HK-2 (cell line): ENCODE results near the gene ANLN.

Source experiments
- DNase-seq: peaks from one replicate; pipeline ENCODE4 v3.0.0-alpha.2; 2018; ENCODE audit not compliant: unreplicated experiment

The ANLN gene

DNA sequence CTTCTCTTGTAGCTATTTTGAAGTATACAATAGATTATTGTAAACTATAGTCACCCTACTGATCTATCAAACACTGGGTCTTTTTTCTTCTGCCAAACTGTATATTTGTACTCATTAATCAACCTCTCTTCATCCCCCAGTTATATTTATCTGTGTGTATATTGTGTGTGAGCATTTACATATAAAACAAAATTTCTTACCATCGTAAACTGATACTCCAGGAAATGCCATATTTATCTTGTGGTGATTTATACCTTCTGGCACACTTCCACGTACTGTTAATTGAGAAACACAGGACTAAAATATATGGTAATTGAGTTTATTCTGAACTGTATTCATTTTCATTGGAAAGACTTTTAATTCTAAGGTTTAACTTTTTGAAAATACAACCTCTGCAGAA is 18.9 kb downstream of the ANLN start:
- no peak for DNase-seq

DNA sequence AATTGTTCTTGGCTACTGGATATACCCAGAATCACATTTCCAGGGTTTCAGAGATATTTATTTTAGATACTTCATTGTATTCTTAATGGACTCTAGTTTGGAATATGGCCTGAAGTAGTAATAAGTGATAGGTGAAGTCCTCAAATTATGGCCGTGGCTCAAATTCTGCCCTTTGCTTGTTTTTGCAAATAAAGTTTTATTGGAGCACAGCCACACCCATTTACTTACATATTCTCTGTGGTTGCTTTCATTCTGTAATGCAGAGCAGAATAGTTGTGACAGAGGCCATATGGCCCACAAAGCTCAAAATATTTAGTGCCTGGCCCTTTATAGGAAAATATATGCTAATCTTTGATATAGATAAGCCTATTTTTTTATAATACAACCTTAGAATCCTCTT is 19.5 kb downstream of the ANLN start:
- no peak for DNase-seq

DNA sequence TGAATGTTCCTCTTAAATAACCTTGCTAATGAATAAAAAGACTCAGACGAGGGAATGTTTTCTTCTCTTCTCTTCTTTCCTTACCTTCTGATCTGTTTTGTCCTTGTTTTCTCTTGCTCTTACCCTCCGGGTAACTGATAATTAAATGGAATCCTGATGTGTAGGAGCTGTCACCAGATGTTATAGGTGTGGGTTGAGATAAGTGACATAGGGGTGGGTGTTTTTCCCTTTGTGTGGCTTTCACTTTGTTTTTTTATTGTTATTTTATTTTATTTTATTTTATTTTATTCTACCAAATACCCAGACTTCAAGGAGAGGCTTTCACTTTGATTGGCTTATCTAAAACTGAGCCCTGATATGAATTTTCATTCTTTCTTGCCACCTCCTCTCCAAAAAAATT is 25.5 kb downstream of the ANLN start:
- DNase-seq = no peak

DNA sequence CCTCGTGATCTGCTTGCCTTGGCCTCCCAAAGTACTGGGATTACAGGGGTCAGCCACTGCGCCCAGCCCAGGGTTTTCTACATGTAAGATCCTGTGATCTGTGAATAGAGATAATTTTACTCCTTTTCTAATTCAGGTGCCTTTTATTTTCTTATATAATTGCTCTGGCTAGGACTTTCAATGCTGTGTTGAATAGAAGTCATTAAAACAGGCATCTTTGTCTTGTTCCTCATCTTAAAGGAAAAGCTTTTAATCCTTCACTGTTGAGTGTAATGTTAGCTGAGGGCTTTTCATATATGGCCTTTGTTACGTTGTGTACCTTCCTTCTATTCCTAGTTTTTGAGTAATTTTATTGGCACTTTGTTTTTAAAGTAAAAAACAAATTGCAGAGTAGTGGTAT is 26.6 kb downstream of the ANLN start:
- no peak for DNase-seq

DNA sequence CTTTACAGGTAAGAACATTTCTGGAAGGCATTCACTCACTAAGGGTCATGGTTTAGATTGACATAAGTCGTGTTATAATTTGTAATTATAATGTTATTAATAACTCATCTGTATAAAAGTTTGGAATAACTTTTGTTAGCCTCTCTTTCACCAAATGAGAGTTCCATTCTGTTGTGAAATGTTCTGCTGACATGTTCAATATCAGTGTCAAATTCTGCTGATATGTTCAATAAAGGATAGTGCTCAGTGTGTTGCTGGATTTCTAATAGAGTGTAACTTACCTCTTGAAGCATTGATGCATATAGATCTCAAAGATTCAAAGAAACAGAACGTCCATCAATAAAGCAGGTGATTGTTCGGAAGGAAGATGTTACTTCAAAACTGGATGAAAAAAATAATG is 30.6 kb downstream of the ANLN start:
- DNase-seq = no peak

DNA sequence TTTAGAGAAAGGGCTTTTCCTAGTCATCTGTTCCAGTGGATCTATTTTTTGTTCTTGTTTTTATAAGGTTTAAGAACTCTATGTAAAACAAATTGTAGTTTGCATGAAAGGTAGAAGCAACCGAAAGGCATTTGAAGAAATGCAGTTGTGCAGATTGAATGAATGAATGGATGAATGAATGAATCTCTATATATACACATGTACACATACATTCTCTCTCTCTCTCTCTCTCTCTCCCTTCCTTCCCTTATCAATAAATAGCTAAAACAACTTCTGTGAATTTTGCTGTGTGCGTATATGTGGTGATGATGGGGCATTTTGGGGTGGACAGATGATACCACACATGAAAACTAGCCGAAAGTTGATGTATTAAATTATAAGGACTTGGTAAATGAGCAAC is 32.4 kb downstream of the ANLN start:
- DNase-seq = no peak

DNA sequence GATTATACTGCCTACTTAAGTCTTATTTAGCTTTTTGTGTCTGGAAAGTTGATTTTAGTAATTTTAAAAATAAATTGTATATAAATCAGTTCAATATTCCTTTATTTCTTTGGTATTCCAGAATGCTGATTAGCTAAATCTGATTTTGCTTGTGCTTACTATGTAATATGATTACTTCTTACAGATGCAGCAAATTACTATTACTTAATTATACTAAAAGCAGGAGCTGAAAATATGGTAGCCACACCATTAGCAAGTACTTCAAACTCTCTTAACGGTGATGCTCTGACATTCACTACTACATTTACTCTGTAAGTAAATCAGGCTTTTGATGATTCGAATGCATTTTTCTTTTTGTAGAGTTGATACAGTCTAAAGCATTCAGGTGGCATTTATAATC is 34.0 kb downstream of the ANLN start:
- DNase-seq = no peak

DNA sequence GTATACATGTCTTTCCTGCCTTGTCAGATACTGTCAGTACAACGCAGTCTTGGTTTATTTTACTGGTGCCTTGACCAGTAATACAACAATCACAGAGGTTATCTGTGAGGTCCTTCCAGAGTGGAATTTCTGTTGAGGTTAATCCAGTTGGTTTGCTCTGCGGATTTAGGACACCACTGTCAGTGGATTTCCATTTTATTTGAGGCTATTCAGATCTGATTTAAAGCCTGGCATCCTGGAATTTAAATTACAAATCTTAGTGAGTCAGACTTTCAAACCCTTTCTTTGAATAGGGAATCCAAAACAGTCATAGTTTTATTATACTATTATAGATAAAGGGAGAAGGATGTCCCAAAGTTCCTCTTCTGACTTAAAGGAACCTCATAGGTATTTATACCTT is 40.5 kb downstream of the ANLN start:
- no peak for DNase-seq

DNA sequence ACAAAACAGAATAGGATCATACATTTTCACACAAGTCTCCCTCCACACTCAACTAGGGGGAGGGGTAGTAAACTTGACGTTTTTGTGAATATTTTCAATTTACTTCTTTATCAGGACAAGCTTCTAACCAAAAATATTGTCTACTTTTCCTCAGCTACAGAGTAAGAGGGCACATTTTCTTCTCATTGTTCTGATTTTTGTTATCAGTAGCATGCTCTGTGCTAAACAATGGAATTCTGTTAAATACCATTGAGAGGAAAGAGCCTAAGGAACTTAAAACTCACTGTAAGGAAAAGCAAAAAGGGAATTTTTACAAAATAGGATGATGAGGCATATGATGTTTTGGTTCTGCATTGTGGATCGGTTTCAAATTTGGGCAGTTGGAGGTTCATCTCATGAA is 41.2 kb downstream of the ANLN start:
- no peak for DNase-seq

DNA sequence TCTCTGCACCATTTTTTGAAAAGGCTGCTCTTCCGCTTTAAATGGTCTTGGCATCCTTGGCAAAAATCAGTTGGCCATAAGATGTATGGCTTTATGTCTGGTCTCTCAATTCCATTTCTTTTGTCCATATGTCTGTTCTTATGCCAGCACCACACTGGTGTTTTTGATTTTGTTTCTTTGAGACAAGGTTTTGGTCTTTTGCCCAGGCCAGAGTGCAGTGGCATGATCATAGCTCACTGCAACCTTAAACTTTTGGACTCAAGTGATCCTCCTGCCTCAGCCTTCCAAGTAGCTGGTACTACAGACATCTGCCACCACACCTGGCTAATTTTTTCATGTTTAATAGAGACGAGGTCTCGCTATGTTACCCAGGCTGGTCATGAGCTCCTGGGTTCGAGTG is 48.5 kb downstream of the ANLN start:
- DNase-seq = no peak

DNA sequence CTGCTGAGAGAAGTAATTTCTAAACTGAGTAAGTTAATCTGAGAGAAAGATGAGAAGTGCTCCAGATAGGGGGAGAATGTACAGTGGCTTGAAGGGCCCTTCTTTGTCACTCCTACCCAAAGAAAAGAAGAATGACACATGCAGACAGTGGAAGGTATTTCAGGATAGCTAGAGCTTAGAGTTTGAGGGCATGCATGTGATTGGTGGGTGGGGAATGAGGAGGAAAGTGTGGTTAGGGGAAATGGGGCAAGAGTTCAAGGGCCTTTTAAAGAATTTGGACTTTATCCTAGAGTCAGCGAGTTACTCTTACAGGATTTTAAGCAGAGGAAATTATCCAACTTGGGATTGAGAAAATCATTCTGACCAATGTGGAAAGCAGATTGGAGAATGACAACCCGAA is 50.0 kb downstream of the ANLN start:
- no peak for DNase-seq

DNA sequence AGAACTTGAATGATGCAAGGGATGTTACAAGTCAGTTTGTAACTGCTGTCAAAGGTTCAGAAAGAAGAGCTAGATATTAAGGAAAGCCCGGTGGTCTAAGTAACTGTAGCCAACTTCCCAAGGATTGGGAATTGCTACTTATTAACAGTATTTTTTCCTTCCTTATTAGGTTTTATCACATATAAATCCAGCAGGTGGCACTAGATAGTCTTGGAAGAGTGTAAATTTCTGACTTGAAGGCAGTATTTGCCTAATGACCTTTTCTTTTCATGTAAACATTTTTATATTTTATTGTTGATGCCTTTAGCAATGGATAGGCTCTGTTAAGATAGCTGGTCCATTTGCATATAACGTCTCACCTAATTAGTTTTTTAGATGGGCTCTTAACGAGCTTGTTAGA is 51.2 kb downstream of the ANLN start:
- DNase-seq = no peak

DNA sequence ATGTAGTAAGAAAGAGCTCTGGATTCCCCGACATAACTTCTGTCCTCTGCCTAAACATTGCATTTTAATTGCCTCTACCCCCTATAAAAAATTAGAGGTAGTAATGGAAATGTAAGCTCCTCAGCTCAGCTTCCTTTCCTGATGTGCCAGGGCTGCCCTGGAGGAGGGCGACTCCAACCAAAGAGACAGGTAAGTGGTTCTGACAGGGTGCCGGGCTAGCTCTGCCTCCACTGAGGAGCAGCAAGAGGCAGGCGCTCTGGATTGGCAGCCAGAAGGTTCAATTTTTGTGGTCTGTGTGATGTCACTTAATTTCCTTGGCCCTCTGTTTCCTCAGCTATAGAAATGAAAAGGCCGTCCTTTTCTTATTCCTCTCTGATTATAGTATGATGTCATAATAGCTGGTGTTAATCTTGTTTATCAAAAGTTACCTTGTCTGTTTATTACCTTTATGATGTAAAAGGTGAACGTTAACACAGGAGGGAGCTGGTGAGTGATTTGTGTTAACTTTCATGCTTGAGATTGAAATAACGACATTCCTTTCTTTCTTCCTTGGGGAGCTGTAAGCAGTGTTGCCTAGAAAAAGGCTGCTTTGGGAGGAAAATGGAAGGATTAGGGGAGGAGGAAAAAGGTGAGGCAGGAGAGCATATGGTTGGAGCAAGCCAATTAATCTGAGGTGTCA is 51.8 kb downstream of the ANLN start:
- no peak for DNase-seq

DNA sequence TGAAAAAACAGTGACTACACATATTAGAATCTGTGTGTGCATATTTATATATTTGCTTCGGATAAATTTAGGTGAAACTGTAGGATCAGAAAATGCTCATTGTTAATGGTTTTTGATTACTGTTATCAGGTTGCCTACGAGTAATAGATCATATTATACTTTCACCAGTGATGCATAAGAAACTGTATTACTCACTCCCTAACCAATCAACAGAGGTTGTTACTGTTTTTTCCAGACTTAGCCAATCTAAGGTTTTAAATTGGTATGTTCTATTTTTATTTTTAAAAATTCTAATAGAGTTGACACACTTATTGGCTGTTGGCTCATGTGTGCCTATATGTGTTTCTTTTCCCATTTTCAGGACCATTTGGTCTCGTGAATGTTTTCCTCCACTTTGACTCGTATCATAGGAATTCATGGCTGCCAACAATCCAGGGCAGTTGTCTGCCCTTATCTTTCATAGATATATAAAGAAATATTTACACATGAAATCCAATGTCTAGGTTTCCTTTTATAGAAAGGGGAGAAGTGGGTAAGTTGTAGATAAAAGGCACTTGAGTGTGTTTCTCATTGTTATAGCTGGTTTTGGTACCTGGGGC is 59.2 kb downstream of the ANLN start:
- DNase-seq = no peak

DNA sequence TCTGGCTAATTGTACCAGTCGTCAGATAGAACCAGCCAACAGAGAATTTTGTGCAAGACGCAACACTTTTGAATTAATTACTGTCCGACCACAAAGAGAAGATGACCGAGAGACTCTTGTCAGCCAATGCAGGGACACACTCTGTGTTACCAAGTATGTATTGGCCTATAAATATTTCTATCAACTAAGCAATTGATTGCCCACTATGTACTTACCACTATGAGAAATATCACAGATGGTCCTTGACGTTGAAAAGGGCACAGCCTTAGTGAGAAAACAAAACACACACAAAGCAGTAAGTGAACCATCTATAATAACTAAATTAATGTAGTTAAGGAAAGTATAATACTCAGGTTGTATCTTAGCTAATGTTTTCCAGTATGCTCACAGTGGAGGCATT is 60.0 kb downstream of the ANLN start:
- DNase-seq = no peak

DNA sequence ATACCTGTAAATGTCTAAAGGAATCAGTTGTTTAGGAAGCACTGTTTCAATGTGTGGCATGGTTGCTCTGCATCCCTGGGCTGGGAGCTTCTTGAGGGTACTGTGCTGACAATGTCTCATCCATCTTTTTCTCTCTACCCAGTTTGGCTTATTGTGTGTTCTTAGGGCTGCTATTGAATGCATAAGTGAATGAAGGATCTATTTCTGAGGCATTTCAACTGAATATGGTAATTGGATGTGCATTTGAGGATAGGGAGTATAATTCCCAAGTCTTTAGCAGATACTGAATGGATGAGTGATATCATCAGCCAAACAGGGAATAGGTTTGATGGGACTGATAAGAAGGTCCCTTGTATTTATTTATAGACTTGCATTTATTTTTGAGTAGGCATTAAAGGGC is 64.1 kb downstream of the ANLN start:
- DNase-seq = no peak

DNA sequence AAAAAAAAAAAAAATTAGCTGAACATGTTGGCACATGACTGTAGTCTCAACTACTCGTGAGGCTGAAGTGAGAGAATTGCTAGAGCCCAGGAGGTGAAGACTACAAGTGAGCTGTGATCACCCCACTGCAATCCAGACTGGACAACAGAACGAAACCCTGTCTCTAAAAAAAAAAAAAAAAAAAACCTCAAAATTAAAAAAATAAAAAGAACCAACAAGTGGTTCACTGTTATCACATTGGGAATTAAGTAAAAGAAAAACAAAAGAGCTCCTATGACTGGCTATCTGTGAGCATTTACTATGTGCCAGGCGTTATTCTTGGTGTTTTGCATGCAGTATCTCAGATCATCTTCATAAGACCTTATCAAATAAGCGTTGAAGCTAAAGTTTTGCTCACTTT is 66.0 kb downstream of the ANLN start:
- no peak for DNase-seq

DNA sequence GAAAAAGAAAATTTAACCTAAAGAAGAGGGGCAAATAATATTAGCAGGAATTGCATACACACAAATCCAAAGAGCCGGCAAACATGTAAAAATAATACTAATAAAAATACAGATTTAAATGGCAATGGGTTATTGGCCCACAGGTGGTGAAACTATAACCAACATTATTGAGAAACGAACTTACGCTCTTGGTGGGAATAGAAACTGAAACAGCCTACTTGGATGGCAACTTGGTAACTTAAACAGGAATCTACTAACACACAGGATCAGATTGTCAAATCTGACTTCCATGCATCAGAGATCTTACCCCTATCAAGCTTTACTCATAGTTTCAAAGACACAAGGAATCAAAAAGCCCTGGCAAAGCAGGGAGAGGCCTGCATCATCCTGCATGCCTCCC is 66.5 kb downstream of the ANLN start:
- no peak for DNase-seq

DNA sequence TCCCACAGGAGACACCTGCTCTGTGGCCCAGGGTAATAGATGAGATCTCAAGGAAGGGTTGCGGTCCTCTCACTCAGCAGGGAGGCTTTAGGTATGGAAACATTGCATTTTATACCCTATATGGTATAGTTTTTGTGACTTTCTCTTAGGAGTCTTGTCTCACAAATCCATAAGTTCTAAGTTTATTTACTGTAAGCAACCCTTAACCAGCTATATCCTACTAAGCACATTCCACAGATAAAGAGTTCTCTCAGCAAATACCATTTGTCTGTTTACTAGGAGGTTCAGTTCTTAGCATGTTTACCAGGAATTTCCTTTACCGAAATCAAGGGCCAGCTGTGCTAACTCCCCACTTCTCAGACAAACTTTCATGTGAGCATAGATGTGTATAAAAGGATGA is 66.9 kb downstream of the ANLN start:
- DNase-seq = no peak

DNA sequence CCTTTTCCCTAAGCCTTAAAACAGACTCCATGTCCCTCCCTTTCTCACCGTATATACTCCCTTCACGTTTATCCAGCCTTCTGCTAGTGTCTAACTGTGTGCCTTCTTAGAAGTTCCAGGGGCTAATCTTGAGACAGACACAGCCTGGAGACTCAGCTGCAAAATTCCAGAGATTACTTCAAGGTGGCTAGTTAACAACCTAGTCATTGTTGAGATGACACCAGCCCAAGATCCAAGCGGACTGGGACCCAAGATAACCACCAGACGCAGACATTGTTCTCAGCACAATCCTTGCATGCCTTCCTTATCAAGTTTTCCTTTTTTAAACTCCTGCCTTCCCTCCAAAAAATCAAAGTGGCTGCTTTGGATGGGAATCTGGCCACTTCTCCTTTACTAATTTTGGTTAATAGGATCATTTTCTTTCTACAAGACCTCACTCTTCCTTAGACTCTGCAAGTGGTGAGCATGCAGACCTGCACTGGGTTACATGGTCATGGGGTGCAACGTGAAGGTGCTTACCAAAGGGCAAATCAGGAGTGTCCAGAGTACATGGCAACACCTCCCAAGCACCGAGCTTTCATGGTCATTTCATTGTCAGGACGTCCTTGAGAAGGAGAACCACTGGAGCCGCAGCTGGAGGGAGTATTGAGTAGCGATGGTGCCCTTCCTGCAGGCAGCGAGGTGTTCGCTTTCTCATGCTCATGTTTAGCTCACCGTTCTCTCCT is 69.7 kb downstream of the ANLN start:
- DNase-seq = no peak

DNA sequence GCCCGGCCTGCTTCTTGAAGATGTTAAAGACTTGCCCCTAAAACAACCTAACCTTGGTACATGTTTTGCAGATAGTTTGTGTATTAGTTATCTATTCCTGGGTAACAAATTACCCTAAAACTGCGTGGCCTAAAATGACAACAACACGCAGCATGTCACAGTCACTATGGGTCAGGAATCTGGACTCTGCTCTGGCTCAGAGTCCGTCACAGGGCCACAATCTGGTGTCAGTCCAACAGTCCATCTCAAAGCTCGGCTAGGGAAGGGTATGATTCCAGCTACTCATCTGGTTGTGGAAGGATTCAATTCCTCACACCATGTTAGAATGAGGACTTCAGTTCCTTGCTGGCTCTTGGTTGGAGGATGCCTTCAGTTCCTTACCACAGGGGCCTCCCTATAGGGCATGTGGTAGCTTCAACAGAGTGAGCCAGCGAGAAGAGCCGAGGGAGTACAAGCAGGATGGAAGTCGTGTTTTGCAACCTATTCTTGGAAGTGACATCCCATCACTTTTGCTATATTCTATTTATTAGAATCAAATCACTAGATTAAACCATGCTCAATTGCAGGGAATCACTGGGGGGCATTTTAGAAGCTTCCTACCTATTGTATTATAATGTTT is 71.3 kb downstream of the ANLN start:
- DNase-seq = no peak

DNA sequence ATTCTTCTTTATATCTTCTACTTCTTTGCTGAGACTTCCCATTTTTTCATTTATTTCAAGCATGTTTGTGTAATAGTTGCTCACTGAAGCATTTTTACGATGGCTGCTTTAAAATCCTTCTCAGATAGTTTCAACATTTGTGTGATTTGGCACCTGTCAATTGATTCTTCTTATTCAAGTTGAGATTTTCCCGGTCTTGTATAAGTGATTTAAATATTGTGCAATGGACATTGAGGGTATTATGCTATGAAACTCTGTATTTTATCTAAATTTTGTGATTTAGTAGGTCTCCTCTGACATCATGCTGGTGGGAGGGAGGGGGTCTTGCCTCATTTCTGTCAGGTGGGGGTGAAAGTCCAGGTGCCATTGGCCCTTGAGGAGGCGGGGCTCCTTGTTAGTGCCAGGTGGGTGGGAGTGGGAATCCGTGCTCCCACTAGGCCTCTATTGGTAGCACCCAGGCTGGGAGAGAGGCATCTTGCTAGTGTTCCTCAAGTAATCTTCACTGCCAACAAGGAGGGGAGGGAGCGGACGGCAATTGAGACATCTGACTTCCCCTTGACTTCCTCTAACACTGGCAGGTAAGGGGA is 73.0 kb downstream of the ANLN start:
- no peak for DNase-seq

DNA sequence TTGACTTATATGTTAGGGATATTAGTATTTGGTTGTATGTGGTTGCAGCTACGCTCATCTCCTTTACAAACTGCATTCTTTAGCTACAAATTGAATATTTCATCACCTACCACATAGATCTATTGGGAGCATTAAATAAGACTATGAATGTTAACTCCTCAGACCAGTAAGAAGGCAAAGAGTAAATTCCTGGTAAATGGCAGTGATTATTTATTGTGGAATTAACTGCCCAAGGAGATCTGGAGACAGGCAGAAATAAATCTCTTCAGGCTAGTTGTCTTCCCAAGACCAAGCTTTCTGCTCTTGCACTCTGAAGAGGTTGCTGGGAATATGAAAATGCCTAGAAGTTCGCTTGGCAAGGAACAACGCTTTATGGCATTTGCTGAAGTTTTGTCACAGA is 74.6 kb downstream of the ANLN start:
- no peak for DNase-seq
